IMR-90 (cell line): ENCODE data around the gene PPP6R3. TPM values are rescaled to one million over a fixed set of nuclear protein-coding genes. Genes with fewer than 3 reads are reported as not detected.

ENCODE experiments used
- ATAC-seq: fragments of 200-7000 bp; cut with Tn5 transposase; 2 replicates; pipeline ENCODE4 v1.9.1; 2020; ENCODE audit warnings: low read depth, mild to moderate bottlenecking, moderate library complexity
- BruUV-seq: library from RNA; stranded (reverse); fragments of 400-500 nt; replicated peaks from 2 replicates; lab custom pipeline; 2021; lab: Mats Ljungman, UMichigan
- CTCF ChIA-PET: fragments of 300-600 bp; formaldehyde crosslinking; extraction: SDS; loops from one replicate; lab custom pipeline; 2021; ENCODE audit warnings: antibody characterized with exemption; lab: Yijun Ruan, JAX
- POLR2A ChIA-PET: fragments of 300-600 bp; sonication (Branson Sonifier 250); formaldehyde crosslinking; loops from one replicate; lab custom pipeline; 2022; ENCODE audit warnings: antibody characterized with exemption; ENCODE audit not compliant: unreplicated experiment; lab: Charles Lee
- DNase-seq: peaks from one replicate; pipeline ENCODE4 v3.0.0; 2013
- H2AFZ ChIP-seq: replicated peaks from 2 replicates; pipeline ENCODE3; 2013; ENCODE audit warnings: low read length, mild to moderate bottlenecking; ENCODE audit not compliant: poor library complexity
- H2AK5ac ChIP-seq: 2 replicates; pipeline ENCODE4 v1.6.1; 2013; ENCODE audit warnings: low read depth, low read length, inconsistent platforms
- H2AK9ac ChIP-seq: replicated peaks from 2 replicates; pipeline ENCODE3; 2013; ENCODE audit warnings: mild to moderate bottlenecking, low read depth, low read length, moderate library complexity; ENCODE audit not compliant: poor library complexity
- H2BK120ac ChIP-seq: 2 replicates; pipeline ENCODE4 v1.6.1; 2013; ENCODE audit warnings: low read depth, low read length, inconsistent platforms
- H2BK15ac ChIP-seq: 3 replicates; pipeline ENCODE4 v1.6.1; 2013; ENCODE audit warnings: low read depth, low read length, inconsistent platforms
- H2BK20ac ChIP-seq: 2 replicates; pipeline ENCODE4 v1.6.1; 2013; ENCODE audit warnings: low read depth, mild to moderate bottlenecking, inconsistent platforms, low read length, moderate library complexity
- H2BK5ac ChIP-seq: 2 replicates; pipeline ENCODE4 v1.6.1; 2013; ENCODE audit warnings: mild to moderate bottlenecking, low read depth, low read length, inconsistent platforms; ENCODE audit not compliant: poor library complexity, severe bottlenecking
- H3K14ac ChIP-seq: replicated peaks from 2 replicates; pipeline ENCODE4 v1.6.1; 2013; ENCODE audit warnings: low read depth, low read length, inconsistent platforms
- H3K18ac ChIP-seq: 2 replicates; pipeline ENCODE4 v1.6.1; 2013; ENCODE audit warnings: low read depth, low read length, control low read depth
- H3K23ac ChIP-seq: 2 replicates; pipeline ENCODE4 v1.6.1; 2013; ENCODE audit warnings: low read depth, low read length, inconsistent platforms
- H3K27ac ChIP-seq: 2 replicates; pipeline ENCODE4 v1.5.1; 2013; ENCODE audit warnings: mild to moderate bottlenecking, control low read depth, low read length; ENCODE audit not compliant: insufficient read depth
- H3K27me3 ChIP-seq: 2 replicates; pipeline ENCODE4 v1.6.1; 2013; ENCODE audit warnings: low read length; ENCODE audit not compliant: control insufficient read depth, insufficient read depth
- H3K36me3 ChIP-seq: 2 replicates; pipeline ENCODE4 v1.6.1; 2013; ENCODE audit warnings: low read length, mixed read lengths; ENCODE audit not compliant: control insufficient read depth, insufficient read depth
- H3K4ac ChIP-seq: 2 replicates; pipeline ENCODE4 v1.6.1; 2013; ENCODE audit warnings: low read depth, low read length, inconsistent platforms
- H3K4me1 ChIP-seq: 2 replicates; pipeline ENCODE4 v1.6.1; 2013; ENCODE audit warnings: low read length, mixed read lengths; ENCODE audit not compliant: control insufficient read depth, insufficient read depth
- H3K4me2 ChIP-seq: 2 replicates; pipeline ENCODE4 v1.6.1; 2013; ENCODE audit warnings: low read depth, mild to moderate bottlenecking, control low read depth, low read length, moderate library complexity
- H3K4me3 ChIP-seq: 2 replicates; pipeline ENCODE4 v1.5.1; 2013; ENCODE audit warnings: low read depth, mild to moderate bottlenecking, control low read depth, low read length, moderate library complexity; ENCODE audit not compliant: insufficient read depth
- H3K56ac ChIP-seq: 2 replicates; pipeline ENCODE4 v1.6.1; 2013; ENCODE audit warnings: low read length, inconsistent platforms; ENCODE audit not compliant: insufficient read depth; ENCODE audit errors: extremely low read depth
- H3K79me1 ChIP-seq, 2 experiments: 2 replicates each; pipeline ENCODE4 v1.6.1; 2013; ENCODE audit warnings: low read length in 2 of 2, inconsistent platforms in 1 of 2, low read depth in 1 of 2
- H3K9ac ChIP-seq: 2 replicates; pipeline ENCODE4 v1.6.1; 2013; ENCODE audit warnings: low read depth, low read length, control low read depth
- H3K9me1 ChIP-seq: 2 replicates; pipeline ENCODE4 v1.6.1; 2013; ENCODE audit warnings: low read length, inconsistent platforms; ENCODE audit not compliant: insufficient read depth
- H3K9me3 ChIP-seq: 2 replicates; pipeline ENCODE4 v1.6.1; 2013; ENCODE audit warnings: low read length; ENCODE audit not compliant: control insufficient read depth, insufficient read depth
- H4K20me1 ChIP-seq: 2 replicates; pipeline ENCODE4 v1.6.1; 2013; ENCODE audit warnings: low read length, inconsistent platforms; ENCODE audit not compliant: insufficient read depth
- H4K5ac ChIP-seq: 2 replicates; pipeline ENCODE4 v1.6.1; 2013; ENCODE audit warnings: mild to moderate bottlenecking, low read depth, low read length, control low read depth
- H4K8ac ChIP-seq, 2 experiments: 2 replicates each; pipeline ENCODE4 v1.6.1; 2013; ENCODE audit warnings: low read depth in 2 of 2, low read length in 2 of 2, control low read depth in 1 of 2, inconsistent platforms in 1 of 2
- H4K91ac ChIP-seq: 2 replicates; pipeline ENCODE4 v1.6.1; 2013; ENCODE audit warnings: low read depth, low read length, inconsistent platforms; ENCODE audit not compliant: insufficient read depth
- CHD1 ChIP-seq: IDR thresholded peaks from 2 replicates; pipeline ENCODE4 v1.6.1; 2012; ENCODE audit warnings: low read depth, low read length, improper control_type of control experiment
- MAFK ChIP-seq: IDR thresholded peaks from 2 replicates; pipeline ENCODE4 v1.6.1; 2012; ENCODE audit warnings: low read depth, low read length, improper control_type of control experiment
- MXI1 ChIP-seq: IDR thresholded peaks from 2 replicates; pipeline ENCODE4 v1.6.1; 2012; ENCODE audit warnings: low read depth, mild to moderate bottlenecking, low read length, moderate library complexity, borderline replicate concordance
- POLR2A ChIP-seq: IDR thresholded peaks from 2 replicates; pipeline ENCODE4 v1.6.1; 2012; ENCODE audit warnings: mild to moderate bottlenecking, low read depth, low read length
- RAD21 ChIP-seq: IDR thresholded peaks from 2 replicates; pipeline ENCODE4 v1.6.1; 2012; ENCODE audit warnings: low read length, improper control_type of control experiment
- SMC3 ChIP-seq: fragments of 150-350 bp; IDR thresholded peaks from 2 replicates; pipeline ENCODE4 v1.6.1; 2016; ENCODE audit warnings: low read depth, mild to moderate bottlenecking, antibody characterized with exemption, low read length, moderate library complexity
- WGBS, 2 experiments: methylation state at CpG; one replicate each; pipeline versions ENCODE4 v1.1.5 to v1.1.7; 2013; ENCODE audit warnings: missing lambda C conversion rate in 2 of 2; ENCODE audit not compliant: insufficient read length in 1 of 2; ENCODE audit errors: extremely low coverage in 2 of 2; 5-methylcytosine and 5-hydroxymethylcytosine counted together
- dilution Hi-C: fragments of 300-500 bp; cut with HindIII; formaldehyde crosslinking; loops from one replicate; pipeline ENCODE4 v1.14.3; 2018; ENCODE audit warnings: low sequenced_read_pairs; ENCODE audit not compliant: unreplicated experiment
- in situ Hi-C: fragments of 300-500 bp; cut with MboI; formaldehyde crosslinking; loops from 3 replicates; pipeline ENCODE4 v1.14.3; 2019; ENCODE audit warnings: low sequenced_read_pairs, inconsistent platforms, mixed read lengths
- intact Hi-C: fragments of 100-400 bp; cut with micrococcal nuclease; formaldehyde crosslinking; loops from 2 replicates; pipeline ENCODE4 v1.10.0; 2022
- polyA plus RNA-seq, 3 experiments: library from polyadenylated mRNA; depleted of rRNA; stranded (reverse); fragments of >200 nt; gene quantifications; 2 replicates each; pipeline ENCODE4 v1.2.3, GENCODE V29; 2012; ENCODE audit warnings: low replicate concordance in 1 of 3
- total RNA-seq: library from RNA; depleted of rRNA; stranded (reverse); fragments of >200 nt; gene quantifications from 2 replicates; pipeline ENCODE4 v1.2.3, GENCODE V29; 2012
- TF ChIP-seq, protein P1 (sequence below): fragments of 150-350 bp; IDR thresholded peaks from 2 replicates; pipeline ENCODE4 v1.6.1; 2017; ENCODE audit warnings: mild to moderate bottlenecking, antibody characterized with exemption, low read length, low read depth

PPP6R3 gene
- total and polyA plus RNA-seq, 2 of the 4 experiments (the other 2 are of a cell fraction), result 29.0 to 123 TPM

DNA sequence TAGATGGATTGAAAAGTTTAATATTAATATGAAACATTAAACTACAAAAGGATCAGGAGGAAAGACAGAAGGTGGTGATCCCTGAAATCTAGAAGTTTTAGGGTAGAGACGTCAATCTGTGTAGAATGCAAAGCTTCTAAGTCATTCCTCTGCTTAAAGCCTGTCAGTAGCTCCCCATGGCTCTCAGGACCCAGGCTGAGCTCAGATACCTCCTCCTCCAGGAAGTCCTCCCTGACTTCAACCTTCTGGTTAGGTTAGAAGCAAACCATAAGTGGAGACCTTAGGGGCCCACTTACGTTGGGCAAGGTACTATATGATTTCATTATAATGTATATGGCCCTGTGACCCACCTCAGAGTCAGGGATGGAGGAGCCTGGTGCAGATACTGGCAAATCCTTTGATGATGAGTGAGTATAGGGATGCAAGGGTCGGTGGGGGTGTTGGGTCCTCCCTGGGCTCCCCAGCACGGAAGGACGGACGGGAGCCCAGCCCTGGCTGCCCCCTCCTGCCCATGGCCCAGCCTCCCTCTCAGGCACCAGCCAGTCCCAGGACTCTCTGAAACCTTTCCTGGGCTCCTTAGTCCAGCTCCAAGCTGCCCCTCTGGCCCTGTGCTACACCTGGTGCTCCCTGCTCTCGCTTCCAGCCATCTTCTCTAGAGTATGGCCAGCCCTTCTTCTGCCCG is 3.2 kb upstream of the PPP6R3 start:
- DNase-seq (no peak), ATAC-seq (no peak)
- ChIA-PET POLR2A (no interaction called here), CTCF (no interaction called here)
- dilution Hi-C loops (no loop called here), in situ Hi-C loops (no loop called here), intact Hi-C loops (no loop called here)
- H3K56ac ChIP-seq, result no peak overlapping the region
- H4K5ac ChIP-seq, result no peak overlapping the region
- H4K91ac ChIP-seq, result no peak overlapping the region
- H3K9ac ChIP-seq, result no peak overlapping the region
- H3K36me3 ChIP-seq, result no peaks in the 10 kb centered on the region
- H2AFZ ChIP-seq, result no peak overlapping the region
- H4K20me1 ChIP-seq, result peaks cover 14% of the 10 kb centered on the region
- H3K18ac ChIP-seq, result no peak overlapping the region
- no peak overlapping the region for H2BK15ac ChIP-seq
- H3K27me3 ChIP-seq, result peaks cover 3% of the 10 kb centered on the region; the same call in 1 of the 2 replicates
- H3K9me1 ChIP-seq, result peaks cover 1% of the 10 kb centered on the region
- H3K23ac ChIP-seq, result no peak overlapping the region
- H3K79me1 ChIP-seq, result peaks cover 0 to 12% of the 10 kb centered on the region in 2 experiments; a peak in 2 of 4 replicates
- no peak overlapping the region for H2BK120ac ChIP-seq
- H3K9me3 ChIP-seq, result no peaks in the 10 kb centered on the region
- H3K4me3 ChIP-seq, result no peak overlapping the region
- H3K14ac ChIP-seq, result no peak overlapping the region
- H3K27ac ChIP-seq, result no peak overlapping the region
- 46% methylated on average over 4 of the region's 8 CpGs; no CpG with 5 or more reads in 1 of the 2 experiments for WGBS, 2 experiments
- H3K4me1 ChIP-seq, result no peaks in the 10 kb centered on the region; the same call in 1 of the 2 replicates
- TF ChIP-seq MAFK (no peak), POLR2A (no peak), MXI1 (no peak), SMC3 (no peak), RAD21 (no peak), CHD1 (no peak)
- TF ChIP-seq, protein P1, sequence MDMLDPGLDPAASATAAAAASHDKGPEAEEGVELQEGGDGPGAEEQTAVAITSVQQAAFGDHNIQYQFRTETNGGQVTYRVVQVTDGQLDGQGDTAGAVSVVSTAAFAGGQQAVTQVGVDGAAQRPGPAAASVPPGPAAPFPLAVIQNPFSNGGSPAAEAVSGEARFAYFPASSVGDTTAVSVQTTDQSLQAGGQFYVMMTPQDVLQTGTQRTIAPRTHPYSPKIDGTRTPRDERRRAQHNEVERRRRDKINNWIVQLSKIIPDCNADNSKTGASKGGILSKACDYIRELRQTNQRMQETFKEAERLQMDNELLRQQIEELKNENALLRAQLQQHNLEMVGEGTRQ, result no peak
- no peak overlapping the region for H2BK5ac ChIP-seq
- no peak overlapping the region for H3K4me2 ChIP-seq
- H2AK5ac ChIP-seq, result no peak overlapping the region
- no peak overlapping the region for H2AK9ac ChIP-seq
- H3K4ac ChIP-seq, result no peak overlapping the region
- no peak overlapping the region for H4K8ac ChIP-seq
- BruUV-seq, result no TSS peak
- H2BK20ac ChIP-seq, result no peak overlapping the region
